Measurements from ENCODE around the gene PRR12. TPM values are rescaled to one million over a fixed set of nuclear protein-coding genes. Genes with fewer than 3 reads are reported as not detected.

The PRR12 gene
- total and polyA plus RNA-seq, 10 donors: 3.7 to 44.3 (median 23.1) TPM

- 78 to 84% (median 81%) methylated on average over 7 of the region's 7 CpGs for whole genome bisulfite sequencing, 5 donors
- no peaks in the 10 kb centered on the region for H3K9me3 ChIP-seq
- no peak for DNase-seq
- H3K27ac ChIP-seq: peak overlapping the region in 5 of 8 donors; percentile 37 to 86 (median 75)
- H3K4me1 ChIP-seq: peaks cover 16 to 79% (median 51%) of the 10 kb centered on the region in 6 donors
- peaks cover 0 to 51% (median 12%) of the 10 kb centered on the region in 6 donors for H3K36me3 ChIP-seq
- TF ChIP-seq CTCF (IDR thresholded peaks at IDR 0.05 in 8 of 11, conservative IDR thresholded peaks at IDR 0.05 in 3 of 11) (no peak), POLR2AphosphoS5 (IDR thresholded peaks at IDR 0.05) (no peak), POLR2A (IDR thresholded peaks at IDR 0.05) (no peak)
- intact Hi-C loops (cut with DNase I; ENCODE audit: low total_unique reads): no loop called here
- H3K27me3 ChIP-seq (replicated peaks in 1 of 7): no peaks in the 10 kb centered on the region
- no peak overlapping the region for H3K4me3 ChIP-seq
Measured at GRCh38 chr19:49551531-49551930, 39.5 kb upstream of the PRR12 start.

- Histone ChIP-seq H3K27me3 (replicated peaks in 1 of 7) (no peaks in the 10 kb centered on the region), H3K4me3 (no peak overlapping the region), H3K27ac (peak overlapping the region in 6 of 8 donors; percentile 20 to 86 (median 68)), H3K4me1 (peaks cover 16 to 79% (median 45%) of the 10 kb centered on the region in 6 donors), H3K9me3 (no peaks in the 10 kb centered on the region), H3K36me3 (peaks cover 0 to 64% (median 24%) of the 10 kb centered on the region in 6 donors)
- TF ChIP-seq POLR2AphosphoS5 (IDR thresholded peaks at IDR 0.05) (peak in 2 of 3 donors; percentile 20 to 45), CTCF (IDR thresholded peaks at IDR 0.05 in 8 of 11, conservative IDR thresholded peaks at IDR 0.05 in 3 of 11) (no peak)
- WGBS, 5 donors: 73 to 82% (median 77%) methylated on average over 11 of the region's 11 CpGs
- DNase-seq: no peak
- intact Hi-C loops (cut with DNase I; ENCODE audit: low total_unique reads): no loop called here
Measured at GRCh38 chr19:49552749-49553148, 38.2 kb upstream of the PRR12 start.

GRCh38 chr19:49553451-49554271 lies 37.3 kb upstream of the PRR12 start:
- H3K27me3 ChIP-seq (replicated peaks in 1 of 7): no peaks in the 10 kb centered on the region
- no peak overlapping the region for H3K4me3 ChIP-seq
- peak overlapping the region; percentile 58 to 86 (median 74) for H3K27ac ChIP-seq
- TF ChIP-seq POLR2A (IDR thresholded peaks at IDR 0.05) (no peak), CTCF (IDR thresholded peaks at IDR 0.05 in 8 of 11, conservative IDR thresholded peaks at IDR 0.05 in 3 of 11) (no peak), POLR2AphosphoS5 (IDR thresholded peaks at IDR 0.05) (peak in 1 of 3 donors; percentile 44)
- DNase-seq: no peak
- peaks cover 16 to 85% (median 45%) of the 10 kb centered on the region in 6 donors for H3K4me1 ChIP-seq
- peaks cover 0 to 73% (median 33%) of the 10 kb centered on the region in 6 donors for H3K36me3 ChIP-seq
- intact Hi-C loops (cut with DNase I; ENCODE audit: low total_unique reads): no loop called here
- no peaks in the 10 kb centered on the region for H3K9me3 ChIP-seq
- 75 to 89% (median 84%) methylated on average over 10 of the region's 10 CpGs for WGBS, 5 donors

- Histone ChIP-seq H3K4me3 (no peak overlapping the region), H3K27me3 (replicated peaks in 1 of 7) (no peaks in the 10 kb centered on the region), H3K9me3 (no peaks in the 10 kb centered on the region), H3K4me1 (peaks cover 16 to 89% (median 46%) of the 10 kb centered on the region in 6 donors), H3K36me3 (peaks cover 0 to 84% (median 43%) of the 10 kb centered on the region in 6 donors), H3K27ac (peak overlapping the region; percentile 58 to 86 (median 74))
- TF ChIP-seq POLR2A (IDR thresholded peaks at IDR 0.05) (no peak), CTCF (IDR thresholded peaks at IDR 0.05 in 8 of 11, conservative IDR thresholded peaks at IDR 0.05 in 3 of 11) (no peak), POLR2AphosphoS5 (IDR thresholded peaks at IDR 0.05) (peak; percentile 60 to 82 (median 80))
- DNase-seq: peak; percentile 85
- intact Hi-C loops (cut with DNase I; ENCODE audit: low total_unique reads): no loop called here
- WGBS, 5 donors: 25 to 42% (median 37%) methylated on average over 17 of the region's 17 CpGs
Measured at GRCh38 chr19:49554701-49555181, 36.2 kb upstream of the PRR12 start.
